ENCODE measurements around the gene SDF4.

GRCh38 chr1:1202831-1203560, 28.8 kb downstream of the SDF4 start:
- no peak for TF ChIP-seq CTCF (IDR thresholded peaks at IDR 0.05)
- no peak for TF ChIP-seq POLR2A (IDR thresholded peaks at IDR 0.05)
